Esophagus (tissue), 2 donors: ENCODE results near the gene UGT1A8. TPM values are rescaled to one million over a fixed set of nuclear protein-coding genes. Genes with fewer than 3 reads are reported as not detected.
"Not testable (repeated sequence)": the region's sequence is repeated elsewhere in the genome, so short reads cannot be mapped to it uniquely, and the experiment has no call there.

Source experiments
- H3K27ac ChIP-seq, 2 donors: one replicate each; pipeline ENCODE4 v1.5.1; 2013; ENCODE audit warnings: low read depth in 2 of 2, mild to moderate bottlenecking in 2 of 2, inconsistent platforms in 1 of 2, low read length in 1 of 2, moderate library complexity in 1 of 2
- H3K27me3 ChIP-seq, 2 donors: one replicate each; pipeline ENCODE4 v1.6.1; 2013; ENCODE audit warnings: low read length in 2 of 2, control low read depth in 1 of 2, mild to moderate bottlenecking in 1 of 2; ENCODE audit not compliant: insufficient read depth in 2 of 2, control insufficient read depth in 1 of 2
- H3K36me3 ChIP-seq, 2 donors: one replicate each; pipeline ENCODE4 v1.6.1; 2013; ENCODE audit warnings: low read length in 1 of 2; ENCODE audit not compliant: control insufficient read depth in 2 of 2, insufficient read depth in 2 of 2
- H3K4me1 ChIP-seq, 2 donors: one replicate each; pipeline ENCODE4 v1.6.1; 2013; ENCODE audit warnings: low read length in 1 of 2; ENCODE audit not compliant: control insufficient read depth in 2 of 2, insufficient read depth in 2 of 2
- H3K4me3 ChIP-seq, 2 donors: one replicate each; pipeline ENCODE4 v1.5.1; 2013; ENCODE audit warnings: low read length in 2 of 2, mild to moderate bottlenecking in 2 of 2, low read depth in 1 of 2, moderate library complexity in 1 of 2
- H3K9me3 ChIP-seq, 2 donors: one replicate each; pipeline ENCODE4 v1.6.1; 2013; ENCODE audit warnings: mild to moderate bottlenecking in 2 of 2, low read depth in 1 of 2, low read length in 1 of 2, moderate library complexity in 1 of 2; ENCODE audit not compliant: control insufficient read depth in 2 of 2, insufficient read depth in 1 of 2
- WGBS, 2 donors: extraction: QIAGEN DNeasy Blood & Tissue Kit; methylation state at CpG; one replicate each; pipeline ENCODE4 v1.1.7; 2013; 5-methylcytosine and 5-hydroxymethylcytosine counted together
- polyA plus RNA-seq, 2 donors: library from polyadenylated mRNA; stranded (reverse); fragments of 200-250 nt; gene quantifications; one replicate each; pipeline ENCODE4 v1.2.3, GENCODE V29; 2013
- donor health status: healthy with polysubstance abuse.
- donor health status: Bipolar disorder and iron deficiency.

Gene UGT1A8
- polyA plus RNA-seq = 1 to 10 TPM in 1 of 2 donors, under 1 TPM in 1; 0.39 to 2.8 TPM

- H3K9me3 ChIP-seq, H3K27ac ChIP-seq, H3K36me3 ChIP-seq, H3K4me3 ChIP-seq, H3K27me3 ChIP-seq, H3K4me1 ChIP-seq: not testable (repeated sequence)
- 43 to 48% methylated on average over 5 of the region's 5 CpGs for WGBS, 2 donors
Measured at GRCh38 chr2:233617476-233617875, at the start of gene UGT1A8. TSS of gene UGT1A8 (plus strand) at chr2:233617633. CDS start at chr2:233617708, 75 bp downstream.

GRCh38 chr2:233571001-233571400 is 46.4 kb upstream of the UGT1A8 start:
- Histone ChIP-seq H3K4me1 (no peaks in the 10 kb centered on the region), H3K27ac (no peak overlapping the region), H3K27me3 (no peaks in the 10 kb centered on the region), H3K4me3 (no peak overlapping the region), H3K9me3 (no peaks in the 10 kb centered on the region), H3K36me3 (no peaks in the 10 kb centered on the region)
- 33 to 35% methylated on average over 1 of the region's 1 CpG for WGBS, 2 donors

- Histone ChIP-seq H3K4me1 (no peaks in the 10 kb centered on the region), H3K9me3 (no peaks in the 10 kb centered on the region), H3K36me3 (no peaks in the 10 kb centered on the region), H3K27ac (no peak overlapping the region), H3K27me3 (no peaks in the 10 kb centered on the region), H3K4me3 (no peak overlapping the region)
- 82 to 90% methylated on average over 2 of the region's 2 CpGs for WGBS, 2 donors
Measured at GRCh38 chr2:233571462-233571861, 46.0 kb upstream of the UGT1A8 start.

- H3K4me1 ChIP-seq = no peaks in the 10 kb centered on the region
- H3K27ac ChIP-seq = no peak overlapping the region
- no peaks in the 10 kb centered on the region for H3K36me3 ChIP-seq
- no peak overlapping the region for H3K4me3 ChIP-seq
- no peaks in the 10 kb centered on the region for H3K27me3 ChIP-seq
- 77 to 81% methylated on average over 4 of the region's 4 CpGs for WGBS, 2 donors
- no peaks in the 10 kb centered on the region for H3K9me3 ChIP-seq
Measured at GRCh38 chr2:233572468-233572867, 45.0 kb upstream of the UGT1A8 start.

GRCh38 chr2:233577341-233577740 is 40.1 kb upstream of the UGT1A8 start:
- H3K36me3 ChIP-seq, H3K4me1 ChIP-seq, H3K27ac ChIP-seq, H3K27me3 ChIP-seq, H3K9me3 ChIP-seq, H3K4me3 ChIP-seq: not testable (repeated sequence)
- 54 to 57% methylated on average over 5 of the region's 5 CpGs for WGBS, 2 donors

GRCh38 chr2:233583217-233583965 is 34.0 kb upstream of the UGT1A8 start:
- WGBS, 2 donors = 79 to 80% methylated on average over 31 to 35 of the region's 35 CpGs
- not testable (repeated sequence) for H3K27me3 ChIP-seq, H3K27ac ChIP-seq, H3K4me3 ChIP-seq, H3K36me3 ChIP-seq, H3K4me1 ChIP-seq, H3K9me3 ChIP-seq

- H3K9me3 ChIP-seq = no peaks in the 10 kb centered on the region
- no peak overlapping the region for H3K27ac ChIP-seq
- H3K36me3 ChIP-seq = no peaks in the 10 kb centered on the region
- H3K4me3 ChIP-seq = no peak overlapping the region
- H3K4me1 ChIP-seq = no peaks in the 10 kb centered on the region
- no peaks in the 10 kb centered on the region for H3K27me3 ChIP-seq
- WGBS, 2 donors = 86 to 91% methylated on average over 1 of the region's 1 CpG
Measured at GRCh38 chr2:233584210-233584609, 33.2 kb upstream of the UGT1A8 start.

GRCh38 chr2:233588400-233588799 is 29.0 kb upstream of the UGT1A8 start:
- Histone ChIP-seq H3K9me3 (no peaks in the 10 kb centered on the region), H3K27ac (no peak overlapping the region), H3K4me1 (no peaks in the 10 kb centered on the region), H3K4me3 (no peak overlapping the region), H3K36me3 (no peaks in the 10 kb centered on the region), H3K27me3 (no peaks in the 10 kb centered on the region)
- WGBS, 2 donors = 85 to 93% methylated on average over 2 of the region's 2 CpGs

- not testable (repeated sequence) for H3K4me1 ChIP-seq, H3K36me3 ChIP-seq, H3K4me3 ChIP-seq, H3K27ac ChIP-seq, H3K9me3 ChIP-seq, H3K27me3 ChIP-seq
- 95% methylated on average over 1 of the region's 1 CpG for WGBS, 2 donors
Measured at GRCh38 chr2:233592706-233593105, 24.7 kb upstream of the UGT1A8 start.

GRCh38 chr2:233593201-233593600 is 24.2 kb upstream of the UGT1A8 start:
- Histone ChIP-seq H3K4me3 (no peak overlapping the region), H3K36me3 (no peaks in the 10 kb centered on the region), H3K27me3 (no peaks in the 10 kb centered on the region), H3K4me1 (peaks cover 0 to 4% of the 10 kb centered on the region in 2 donors), H3K27ac (no peak overlapping the region), H3K9me3 (no peaks in the 10 kb centered on the region)
- 72 to 78% methylated on average over 8 of the region's 8 CpGs for WGBS, 2 donors
